Activated CD4-positive, alpha-beta T cell treated with anti-CD3 and anti-CD28 coated beads, Interleukin-2, amount 50 U/mL, for 16 hours (primary cell): ENCODE measurements around the gene CCNY.
A peak's percentile ranks its signal among the peaks of the same experiment; 100 is the strongest.
"Not testable (repeated sequence)": the region's sequence is repeated elsewhere in the genome, so short reads cannot be mapped to it uniquely, and the experiment has no call there.

Experiments used
- DNase-seq: peaks from one replicate; pipeline ENCODE4 v3.0.0-alpha.2; 2020

CCNY gene

GRCh38 chr10:35336084-35336831, at the start of gene CCNY:
TSS of gene CCNY (plus strand) at chr10:35336509. CDS start at chr10:35337054, 545 bp downstream.
- DNase-seq, result peak; percentile 76

- no peak for DNase-seq
Observed at GRCh38 chr10:35289198-35289597, 47.1 kb upstream of the CCNY start.

DNA sequence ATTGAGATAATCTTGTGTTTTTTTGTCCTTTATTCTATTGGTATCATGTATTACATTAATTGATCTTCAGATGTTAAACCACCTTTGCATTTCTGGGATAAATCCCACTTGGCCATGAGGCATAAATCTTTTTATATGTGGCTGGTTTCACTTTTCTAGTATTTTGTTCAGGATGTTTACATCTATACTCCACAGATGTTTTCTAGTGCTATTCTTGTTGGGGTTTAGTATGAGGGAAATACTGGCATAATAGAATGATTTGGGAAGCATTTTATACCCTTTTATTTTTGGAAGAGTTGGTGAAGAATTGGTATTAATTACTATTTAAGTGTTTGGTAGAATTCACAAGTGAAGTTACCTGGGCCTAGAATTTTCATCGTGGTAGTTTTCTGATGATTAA, 41.8 kb upstream of the CCNY start:
- DNase-seq, result no peak

GRCh38 chr10:35299016-35299415, 37.3 kb upstream of the CCNY start:
- no peak for DNase-seq

DNA sequence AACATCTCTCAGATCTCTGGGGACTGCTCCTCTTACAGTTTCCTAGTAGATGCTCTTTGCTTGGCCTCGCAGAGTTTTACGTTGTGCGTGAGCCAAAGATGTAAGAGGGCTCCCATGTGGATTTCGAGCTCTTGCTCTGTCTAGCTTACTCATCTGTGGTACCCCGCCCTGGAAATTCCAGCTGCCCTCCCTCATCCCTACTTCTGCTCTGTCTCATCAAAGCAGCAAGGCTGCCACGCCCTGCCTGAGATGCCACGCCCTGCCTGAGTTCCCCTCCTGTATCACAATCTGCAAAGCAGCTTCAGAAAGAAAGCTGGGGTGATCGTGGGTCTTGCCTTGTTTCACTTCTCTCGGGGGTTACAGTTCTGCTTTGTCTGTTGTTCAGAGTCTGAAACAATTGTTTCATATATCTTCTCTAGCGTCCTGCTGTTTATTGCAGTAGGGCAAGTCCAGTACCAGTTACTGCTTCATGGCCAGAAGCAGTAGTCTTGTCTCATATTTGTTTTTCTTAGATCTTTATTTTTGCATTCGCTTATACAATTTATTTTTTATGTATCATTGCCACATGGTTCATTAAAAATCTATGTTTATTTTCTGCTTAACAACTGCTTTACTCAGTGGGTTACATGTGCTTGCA, 36.1 kb upstream of the CCNY start:
- DNase-seq, result no peak

- DNase-seq, result no peak
Observed at GRCh38 chr10:35304649-35305048, 31.7 kb upstream of the CCNY start.

DNA sequence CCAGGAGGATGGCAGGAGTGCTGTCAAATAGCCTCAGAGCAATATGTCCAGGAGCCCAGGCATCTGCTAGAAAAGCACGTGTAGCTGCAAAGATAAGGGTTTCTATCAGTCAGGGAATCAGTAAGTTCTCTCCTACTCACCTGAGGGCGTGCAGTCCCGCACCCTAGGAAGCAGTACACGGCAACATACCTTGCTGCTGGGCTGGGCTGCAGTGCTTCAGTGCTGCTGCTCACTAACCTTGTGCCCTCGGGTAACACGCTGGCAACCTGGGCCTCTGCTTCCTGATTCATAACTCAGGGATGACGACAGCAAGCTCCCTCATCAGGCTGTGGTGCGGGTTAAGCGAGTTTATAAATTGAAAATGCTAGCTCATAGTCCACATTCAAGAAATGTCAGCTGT, 29.5 kb upstream of the CCNY start:
- no peak for DNase-seq

DNA sequence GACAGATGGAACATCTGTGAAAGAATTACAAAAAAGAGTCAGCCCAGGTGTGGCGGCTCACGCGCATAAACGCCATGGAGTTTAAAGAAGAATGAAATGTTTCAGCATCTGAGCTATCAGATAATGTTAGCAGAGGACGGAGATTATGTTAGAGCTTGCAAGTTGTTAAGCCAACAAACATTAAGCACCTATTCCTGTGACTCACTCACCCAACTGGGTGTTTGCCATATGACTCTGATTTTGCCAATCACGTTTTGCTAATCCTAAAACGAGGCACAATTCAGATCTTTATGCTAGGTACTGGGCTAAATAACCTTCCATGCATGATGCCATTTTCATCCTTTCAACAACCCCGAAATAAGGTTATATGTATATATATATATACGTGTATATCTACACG, 29.0 kb upstream of the CCNY start:
- no peak for DNase-seq

DNA sequence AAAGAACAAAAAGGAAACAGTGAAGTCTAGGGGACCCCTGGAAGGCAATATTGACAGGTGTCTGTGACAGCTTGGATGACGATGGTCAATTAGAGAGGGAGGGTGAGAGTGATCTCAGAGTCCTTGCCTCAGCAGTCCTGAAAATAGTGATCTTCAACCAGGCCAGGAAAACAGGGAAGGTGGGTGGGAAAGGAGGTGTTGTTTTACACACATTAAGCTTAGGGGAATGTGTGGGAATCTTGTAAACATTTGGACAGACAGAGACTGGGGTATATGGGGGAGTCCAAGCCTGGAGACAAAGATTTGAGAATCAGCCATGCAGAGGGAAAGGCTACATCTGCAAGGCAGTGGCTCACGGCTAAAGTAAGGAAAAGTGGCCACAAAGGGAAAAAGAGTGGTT, 27.5 kb upstream of the CCNY start:
- DNase-seq, result no peak

DNA sequence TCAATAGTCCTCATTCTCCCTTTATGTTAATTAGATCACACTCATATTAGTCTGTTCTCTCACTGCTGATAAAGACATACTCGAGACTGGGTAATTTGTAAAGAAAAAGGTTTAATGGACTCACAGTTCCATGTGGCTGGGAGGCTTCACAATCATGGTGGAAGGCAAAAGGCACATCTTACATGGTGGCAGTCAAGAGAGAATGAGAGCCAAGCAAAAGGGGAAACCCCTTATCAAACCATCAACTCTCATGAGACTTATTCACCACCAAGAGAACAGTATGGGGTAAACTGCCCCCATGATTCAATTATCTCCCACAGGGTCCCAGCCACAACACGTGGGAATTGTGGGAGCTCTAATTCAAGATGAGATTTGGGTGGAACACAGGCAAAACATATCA, 22.2 kb upstream of the CCNY start:
- DNase-seq, result not testable (repeated sequence)

DNA sequence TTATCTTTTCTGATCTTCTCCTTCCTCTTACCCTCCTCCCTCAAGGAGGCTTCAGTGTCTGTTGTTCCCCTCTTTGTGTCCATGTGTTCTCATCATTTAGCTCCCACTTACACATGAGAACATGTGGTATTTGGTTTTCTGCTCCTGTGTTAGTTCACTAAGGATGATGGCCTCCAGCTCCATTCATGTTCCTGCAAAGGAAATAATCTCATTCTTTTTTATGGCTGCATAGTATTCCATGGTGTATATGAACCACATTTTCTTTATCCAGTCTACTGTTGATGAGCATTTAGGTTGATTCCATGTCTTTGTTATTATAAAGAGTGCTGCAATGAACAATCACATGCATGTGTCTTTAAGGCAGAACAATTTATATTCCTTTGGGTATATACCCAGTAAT, 21.1 kb upstream of the CCNY start:
- DNase-seq, result not testable (repeated sequence)

GRCh38 chr10:35316218-35316967, 19.9 kb upstream of the CCNY start:
- DNase-seq, result no peak

DNA sequence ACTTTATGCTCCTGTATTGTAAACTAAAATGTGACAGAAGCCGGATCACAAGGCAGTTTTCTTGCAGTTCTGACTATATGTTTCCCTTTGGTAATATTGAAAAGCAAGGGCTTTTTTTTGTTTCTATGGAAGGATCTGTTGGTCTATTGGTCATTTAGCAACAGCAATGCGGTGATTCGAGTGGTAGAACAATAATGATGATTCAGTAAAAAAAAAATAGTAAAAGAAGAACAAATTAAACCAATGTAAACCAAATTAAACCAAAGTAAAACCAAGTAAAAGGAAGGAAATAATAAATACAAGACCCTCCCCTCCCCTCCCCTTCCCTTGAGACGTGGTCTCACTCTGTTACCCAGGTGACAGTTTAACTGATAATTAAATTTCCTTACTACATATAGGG, 17.8 kb upstream of the CCNY start:
- DNase-seq, result no peak

GRCh38 chr10:35320341-35320740, 16.0 kb upstream of the CCNY start:
- DNase-seq, result no peak

DNA sequence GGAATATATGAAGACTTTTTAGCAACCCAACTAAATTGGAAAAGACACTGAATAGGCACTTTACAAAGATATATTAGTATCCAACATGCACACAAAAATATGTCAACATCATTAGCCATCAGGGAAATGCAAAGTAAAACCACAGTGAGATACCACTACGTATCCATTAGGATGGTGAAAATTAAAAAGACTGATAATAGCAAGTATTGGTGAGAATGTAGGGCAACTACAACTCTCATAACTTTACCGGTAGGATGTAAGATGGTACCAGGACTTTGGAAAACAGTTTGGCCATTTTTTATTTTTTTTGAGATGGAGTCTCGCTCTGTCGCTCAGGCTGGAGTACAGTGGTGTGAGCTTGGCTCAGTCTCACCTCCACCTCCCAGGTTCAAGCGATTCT, 13.7 kb upstream of the CCNY start:
- no peak for DNase-seq

- DNase-seq, result no peak
Observed at GRCh38 chr10:35324196-35324595, 12.1 kb upstream of the CCNY start.

DNA sequence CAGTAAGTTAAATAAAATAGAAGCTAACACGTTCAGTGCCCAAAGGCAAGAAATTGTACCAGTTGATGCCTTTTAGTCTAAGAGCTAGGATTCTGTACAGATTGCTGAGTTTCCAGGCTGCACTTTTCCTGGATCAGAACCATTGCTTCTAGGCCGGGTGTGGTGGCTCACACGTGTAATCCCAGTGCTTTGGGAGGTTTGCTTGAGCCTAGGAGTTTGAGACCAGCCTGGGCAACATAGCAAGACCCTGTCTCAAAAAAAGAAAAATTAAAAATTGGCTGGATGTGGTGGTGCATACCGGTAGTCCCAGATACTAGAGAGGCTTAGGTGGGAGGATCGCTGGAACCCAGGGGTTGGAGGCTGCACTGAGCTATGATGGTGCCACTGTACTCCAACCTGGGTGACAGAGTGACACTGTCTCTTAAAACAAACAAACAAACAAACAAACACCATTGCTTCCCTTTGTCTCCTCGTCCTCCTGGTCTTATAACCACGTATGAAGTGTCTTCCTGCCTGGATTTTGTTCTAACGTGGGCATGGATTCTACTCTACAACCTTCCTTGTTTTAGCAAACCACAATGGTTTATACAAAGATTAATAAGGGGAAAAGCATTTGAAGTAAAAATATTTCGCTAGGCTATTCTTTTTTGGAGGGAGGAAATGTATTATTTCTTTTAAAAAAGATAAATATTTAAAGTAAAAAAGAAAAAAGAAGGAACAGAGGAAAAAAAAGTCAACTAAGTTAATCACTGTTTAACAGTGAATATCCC, 9.7 kb upstream of the CCNY start:
- no peak for DNase-seq

- DNase-seq, result no peak
Observed at GRCh38 chr10:35327790-35328403, 8.4 kb upstream of the CCNY start.

DNA sequence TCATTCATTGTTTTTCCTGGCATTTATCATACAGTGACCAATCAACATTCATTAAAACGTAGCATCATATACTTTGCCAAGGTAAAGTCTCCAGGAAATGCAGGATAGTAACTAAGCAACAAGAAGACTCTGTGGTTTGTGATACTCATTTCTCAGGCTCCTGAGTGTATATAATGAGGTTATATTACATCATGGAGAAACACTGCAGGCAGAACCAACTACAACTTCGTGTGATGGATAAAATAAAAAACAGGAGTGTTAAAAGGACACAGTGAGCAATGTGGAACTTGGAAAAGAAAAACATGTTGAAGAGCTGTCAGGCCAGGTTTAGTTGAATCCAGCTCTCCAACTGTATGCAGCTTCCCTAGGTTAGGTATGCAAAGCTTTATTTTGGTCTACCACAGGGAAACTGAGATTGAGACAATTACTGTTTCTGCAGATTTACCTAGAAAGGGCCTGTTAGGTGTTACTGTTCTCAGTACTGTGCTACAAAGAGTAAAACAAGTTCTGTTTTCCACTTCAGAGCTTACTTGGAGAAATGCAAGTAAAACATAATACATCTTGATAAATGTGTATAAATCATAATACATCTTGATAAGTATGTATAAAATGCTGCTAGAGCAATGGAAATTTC, 7.8 kb upstream of the CCNY start:
- DNase-seq, result peak; percentile 66

DNA sequence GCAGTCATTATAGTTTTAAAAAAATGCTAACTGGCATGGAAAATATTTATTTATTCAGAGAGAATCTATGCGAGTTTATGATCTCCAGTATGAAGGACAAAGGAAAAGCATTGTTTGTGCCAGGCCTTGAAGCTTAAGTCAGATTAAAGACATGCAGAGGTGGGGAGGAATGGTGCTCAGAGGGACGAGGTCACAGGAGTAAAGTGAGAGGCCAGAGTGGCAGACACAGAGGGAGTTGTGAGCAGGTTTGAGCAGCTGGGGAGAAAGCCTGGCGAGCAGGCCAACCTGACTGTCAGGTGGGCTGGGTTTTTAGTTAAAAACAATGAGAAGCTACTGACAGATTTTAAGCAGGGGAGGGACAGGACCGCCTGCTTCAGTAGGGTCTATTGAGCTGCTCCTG, 6.8 kb upstream of the CCNY start:
- DNase-seq, result no peak

- no peak for DNase-seq
Observed at GRCh38 chr10:35331894-35332640, 4.2 kb upstream of the CCNY start.

GRCh38 chr10:35334297-35334696, 2.0 kb upstream of the CCNY start:
- no peak for DNase-seq
